C4-2B (cell line): ENCODE results near the gene GPR146.

Experiments
- H3K27ac ChIP-seq: fragments of 450-650 bp; 2 replicates; pipeline ENCODE4 v1.5.1; 2017
- ZFX ChIP-seq: fragments of 450-650 bp; IDR thresholded peaks from 2 replicates; pipeline ENCODE4 v1.6.1; 2017
- TF ChIP-seq, protein P1 (sequence below): fragments of 450-650 bp; conservative IDR thresholded peaks from 2 replicates; pipeline ENCODE4 v1.5.1; 2017; ENCODE audit warnings: mild to moderate bottlenecking

Gene GPR146

DNA sequence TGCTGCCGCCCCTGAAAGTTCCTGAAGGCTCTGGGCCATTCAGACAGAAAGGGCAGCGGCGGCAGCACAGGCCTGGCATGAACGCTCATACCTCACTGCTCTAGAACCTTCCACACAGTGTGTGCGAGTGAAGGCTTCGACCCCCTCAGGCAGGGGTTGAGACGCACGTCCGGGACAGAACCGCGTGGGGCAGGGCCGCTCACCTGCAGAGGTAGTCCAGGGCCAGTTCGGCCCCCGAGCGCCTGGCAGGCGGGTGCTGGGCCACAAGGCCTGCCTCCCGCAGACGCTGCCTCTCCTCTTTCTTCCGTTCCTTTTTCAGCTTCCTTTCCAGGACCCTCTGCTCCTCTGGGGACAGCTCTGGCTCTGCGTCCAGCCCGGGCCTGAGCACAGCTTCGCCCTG is 34.6 kb upstream of the GPR146 start:
- TF ChIP-seq, protein P1, sequence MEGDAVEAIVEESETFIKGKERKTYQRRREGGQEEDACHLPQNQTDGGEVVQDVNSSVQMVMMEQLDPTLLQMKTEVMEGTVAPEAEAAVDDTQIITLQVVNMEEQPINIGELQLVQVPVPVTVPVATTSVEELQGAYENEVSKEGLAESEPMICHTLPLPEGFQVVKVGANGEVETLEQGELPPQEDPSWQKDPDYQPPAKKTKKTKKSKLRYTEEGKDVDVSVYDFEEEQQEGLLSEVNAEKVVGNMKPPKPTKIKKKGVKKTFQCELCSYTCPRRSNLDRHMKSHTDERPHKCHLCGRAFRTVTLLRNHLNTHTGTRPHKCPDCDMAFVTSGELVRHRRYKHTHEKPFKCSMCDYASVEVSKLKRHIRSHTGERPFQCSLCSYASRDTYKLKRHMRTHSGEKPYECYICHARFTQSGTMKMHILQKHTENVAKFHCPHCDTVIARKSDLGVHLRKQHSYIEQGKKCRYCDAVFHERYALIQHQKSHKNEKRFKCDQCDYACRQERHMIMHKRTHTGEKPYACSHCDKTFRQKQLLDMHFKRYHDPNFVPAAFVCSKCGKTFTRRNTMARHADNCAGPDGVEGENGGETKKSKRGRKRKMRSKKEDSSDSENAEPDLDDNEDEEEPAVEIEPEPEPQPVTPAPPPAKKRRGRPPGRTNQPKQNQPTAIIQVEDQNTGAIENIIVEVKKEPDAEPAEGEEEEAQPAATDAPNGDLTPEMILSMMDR: no peak
- H3K27ac ChIP-seq: no peak overlapping the region

DNA sequence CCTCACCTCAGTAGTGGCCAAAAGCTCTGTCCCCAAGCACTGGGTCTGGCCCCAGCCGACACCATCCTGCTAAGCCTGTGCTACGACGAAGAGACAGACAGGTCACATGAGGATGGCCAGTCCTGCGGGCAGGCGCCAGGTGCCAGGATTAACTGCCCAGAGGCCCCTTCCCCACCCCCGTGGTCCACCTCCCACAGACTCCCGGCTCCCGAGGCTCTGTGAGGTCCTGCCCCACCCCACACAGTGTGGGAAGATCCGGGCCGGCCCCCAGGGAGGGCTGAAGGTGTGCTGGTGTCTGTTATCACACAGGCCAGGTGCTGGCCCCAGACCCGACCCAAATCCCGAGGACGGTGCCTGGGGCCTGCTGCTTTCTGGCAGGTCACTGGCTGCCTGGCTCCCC is 34.1 kb upstream of the GPR146 start:
- H3K27ac ChIP-seq: no peak overlapping the region
- no peak for TF ChIP-seq ZFX
- TF ChIP-seq, protein P1: no peak

DNA sequence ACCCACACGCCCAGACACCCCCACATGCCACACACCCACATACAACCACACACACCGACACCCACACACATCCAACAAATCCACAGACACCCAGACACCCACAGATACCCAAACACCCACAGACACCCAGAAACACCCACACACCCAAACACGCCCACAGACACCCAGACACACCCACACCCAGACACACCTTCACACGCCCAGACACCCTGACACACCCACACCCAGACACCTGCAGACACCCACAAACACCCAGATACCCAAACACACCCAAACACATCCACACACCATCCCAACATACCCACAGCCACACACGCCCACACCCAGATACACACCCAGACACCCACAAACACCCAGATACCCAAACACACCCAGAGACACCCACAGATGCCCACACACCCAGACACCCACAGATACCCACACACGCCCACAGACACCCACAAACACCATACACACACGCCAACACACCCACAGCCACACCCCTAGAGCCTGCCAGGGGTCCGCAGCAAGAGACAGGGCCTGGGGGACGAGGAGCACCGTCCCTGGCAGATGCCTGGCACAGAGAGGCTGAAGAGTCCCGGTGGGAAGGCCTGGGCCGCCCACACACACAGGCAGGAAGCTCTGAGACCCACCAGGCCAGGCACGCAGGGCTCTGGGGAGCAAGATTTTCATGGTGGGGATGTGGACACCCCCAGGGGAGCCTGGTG is 32.9 kb upstream of the GPR146 start:
- no peak for TF ChIP-seq ZFX
- TF ChIP-seq, protein P1: no peak
- no peak overlapping the region for H3K27ac ChIP-seq

DNA sequence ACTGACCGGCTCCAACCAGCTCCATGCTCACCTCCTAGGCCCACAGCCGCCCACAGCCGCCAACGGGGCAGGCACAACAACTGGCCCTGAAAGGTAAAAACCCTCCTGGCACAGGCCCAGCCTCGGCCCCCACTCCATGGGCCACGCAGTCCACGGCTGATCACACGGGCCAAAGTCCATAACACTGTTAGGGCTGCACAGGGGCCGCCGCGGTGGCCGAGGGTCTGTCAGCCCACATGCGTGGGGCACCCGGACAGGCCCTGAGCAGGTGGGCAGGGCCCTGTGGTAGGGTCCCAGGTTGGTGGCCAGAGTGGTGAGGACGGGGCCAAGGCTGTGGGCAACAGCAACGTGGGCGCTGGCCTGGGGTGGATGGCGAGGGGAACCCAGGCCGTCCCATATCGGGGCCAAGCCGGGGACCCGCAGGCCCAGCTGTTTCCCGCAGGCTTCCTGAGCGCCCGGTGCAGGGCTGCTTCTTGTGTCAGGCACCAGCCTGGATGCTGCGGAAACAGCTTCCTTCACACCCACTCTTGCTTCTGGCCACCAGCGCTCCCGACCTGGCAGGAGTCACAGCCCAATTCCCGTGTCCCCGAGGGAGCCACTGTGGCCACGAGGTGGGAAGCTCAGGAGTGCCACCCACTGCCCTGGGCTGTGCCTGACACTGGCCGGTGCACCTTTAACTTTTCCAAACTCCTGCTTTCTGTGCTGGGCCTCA is 32.2 kb upstream of the GPR146 start:
- no peak overlapping the region for H3K27ac ChIP-seq
- TF ChIP-seq, protein P1: no peak
- TF ChIP-seq ZFX: no peak

DNA sequence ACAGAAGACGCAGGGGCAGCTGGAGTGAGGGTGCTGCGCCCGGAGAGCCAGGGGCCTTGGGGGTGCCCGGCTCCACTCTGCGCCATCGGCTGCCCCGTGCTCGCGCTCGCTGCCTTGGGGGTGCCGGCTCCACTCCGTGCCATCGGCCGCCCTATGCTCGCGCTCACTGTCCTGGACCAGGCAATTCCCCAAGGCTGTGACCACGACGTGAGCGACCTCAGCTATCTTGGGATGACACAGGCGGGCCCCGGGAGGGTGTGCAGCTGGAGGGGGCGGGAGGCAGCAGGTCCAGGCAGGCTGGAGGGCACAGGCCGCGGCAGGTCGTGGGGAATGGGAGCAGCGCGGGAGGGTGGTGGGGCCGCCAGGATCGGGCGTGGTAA is 31.6 kb upstream of the GPR146 start:
- TF ChIP-seq ZFX: no peak
- TF ChIP-seq, protein P1: no peak
- H3K27ac ChIP-seq: no peak overlapping the region

DNA sequence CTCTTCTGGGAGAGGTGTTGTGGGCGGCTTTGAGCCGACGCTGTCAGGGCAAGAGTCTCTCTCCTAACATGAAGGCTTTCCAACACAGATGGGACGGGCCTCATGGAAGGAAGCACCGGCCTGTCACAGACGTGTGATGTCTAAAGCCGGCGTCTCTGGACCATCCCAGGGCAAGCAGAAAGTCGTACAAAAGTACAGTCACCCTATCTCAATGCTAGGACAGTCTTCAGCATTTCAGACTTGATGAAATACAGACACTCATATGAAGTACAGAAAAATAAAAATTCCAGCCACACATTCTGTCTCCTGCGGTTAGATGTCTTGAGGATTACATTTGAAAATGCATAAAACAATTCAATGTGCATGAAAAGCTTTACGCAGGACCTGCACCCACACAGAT is 30.8 kb upstream of the GPR146 start:
- no peak overlapping the region for H3K27ac ChIP-seq
- no peak for TF ChIP-seq ZFX
- TF ChIP-seq, protein P1: no peak

DNA sequence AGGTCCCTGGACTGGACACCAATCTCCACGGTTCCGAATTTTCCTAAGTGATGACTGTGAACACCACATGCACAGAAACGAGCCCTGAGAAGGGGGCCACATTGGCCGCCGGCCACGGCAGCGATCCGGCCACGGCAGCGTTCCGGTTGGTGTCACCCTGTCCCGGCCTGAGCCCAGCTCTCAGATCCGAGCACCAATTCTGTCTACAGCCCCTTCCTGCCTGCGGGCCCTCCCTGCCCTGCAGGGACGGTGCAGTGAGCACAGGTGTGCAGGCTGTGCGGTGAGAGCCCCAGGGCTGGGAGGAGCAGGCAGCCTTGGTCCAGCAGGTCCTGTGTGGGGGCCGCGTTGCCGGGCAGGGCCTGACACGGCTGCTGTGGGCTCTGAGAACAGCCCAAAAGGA is 29.7 kb upstream of the GPR146 start:
- TF ChIP-seq, protein P1: no peak
- no peak for TF ChIP-seq ZFX
- H3K27ac ChIP-seq: no peak overlapping the region
